ENCODE measurements around the gene SGCG.

DNA sequence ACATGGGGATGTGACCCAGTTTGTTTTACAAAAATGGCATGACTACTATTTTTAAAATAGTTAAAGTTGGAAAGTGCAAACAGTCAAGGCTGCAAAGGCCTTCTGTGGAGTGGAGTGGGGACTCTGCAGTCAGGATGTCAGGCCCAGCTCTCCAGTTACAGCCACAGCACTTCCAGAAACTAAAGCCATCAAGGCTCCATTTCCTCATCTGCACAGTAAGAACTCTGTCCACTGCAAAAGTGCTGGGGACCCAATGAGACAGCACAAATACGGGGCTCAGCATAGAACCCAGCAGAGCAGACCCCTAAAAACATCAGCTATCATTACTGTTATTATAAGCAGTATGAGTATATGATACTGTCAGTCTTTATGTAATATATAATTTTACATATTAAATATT lies 179.1 kb downstream of the SGCG start:
- TF ChIP-seq GATA2 (IDR thresholded peaks at IDR 0.05; ENCODE audit: low read depth, low read length) (no peak), GATA3 (IDR thresholded peaks at IDR 0.05; ENCODE audit: low read depth, low read length) (no peak)

Data from SH-SY5Y (cell line).